T-helper 1 cell treated with Interleukin-12 subunit alpha and Interleukin-12 subunit beta and Interleukin-4 antibody, amounts not matched to agents 30 μg/mL and 1 μg/mL, for 36 hours (primary cell): ENCODE data around the gene CEACAM4.

ENCODE experiments used
- H3K27ac Mint-ChIP-seq: one replicate; pipeline ENCODE4 v1.8.0; 2021; ENCODE audit warnings: mild to moderate bottlenecking, mixed read lengths
- H3K27me3 Mint-ChIP-seq: one replicate; pipeline ENCODE4 v1.8.0; 2021; ENCODE audit warnings: low read depth, mixed read lengths
- H3K36me3 Mint-ChIP-seq: one replicate; pipeline ENCODE4 v1.8.0; 2021; ENCODE audit warnings: low read depth, mixed read lengths
- H3K4me1 Mint-ChIP-seq: one replicate; pipeline ENCODE4 v1.8.0; 2021; ENCODE audit warnings: low read depth, mixed read lengths
- H3K4me3 Mint-ChIP-seq: one replicate; pipeline ENCODE4 v1.8.0; 2021; ENCODE audit warnings: mild to moderate bottlenecking, moderate library complexity, mixed read lengths
- H3K9me3 Mint-ChIP-seq: one replicate; pipeline ENCODE4 v1.8.0; 2021; ENCODE audit warnings: mixed read lengths

The CEACAM4 gene

GRCh38 chr19:41624937-41625336, 1.9 kb downstream of the CEACAM4 start:
- Mint-ChIP-seq H3K9me3 (peaks cover under 1% of the 10 kb centered on the region), H3K4me1 (no peaks in the 10 kb centered on the region), H3K4me3 (no peak overlapping the region), H3K27ac (no peak overlapping the region), H3K27me3 (peaks cover 8% of the 10 kb centered on the region), H3K36me3 (no peaks in the 10 kb centered on the region)

GRCh38 chr19:41624515-41624914, 2.4 kb downstream of the CEACAM4 start:
- H3K27me3 Mint-ChIP-seq, result peaks cover 8% of the 10 kb centered on the region
- H3K4me3 Mint-ChIP-seq, result no peak overlapping the region
- H3K27ac Mint-ChIP-seq, result no peak overlapping the region
- no peaks in the 10 kb centered on the region for H3K36me3 Mint-ChIP-seq
- H3K9me3 Mint-ChIP-seq, result no peaks in the 10 kb centered on the region
- no peaks in the 10 kb centered on the region for H3K4me1 Mint-ChIP-seq

GRCh38 chr19:41623360-41623759, 3.5 kb downstream of the CEACAM4 start:
- H3K4me3 Mint-ChIP-seq, result no peak overlapping the region
- H3K27me3 Mint-ChIP-seq, result peaks cover 8% of the 10 kb centered on the region
- H3K36me3 Mint-ChIP-seq, result no peaks in the 10 kb centered on the region
- H3K4me1 Mint-ChIP-seq, result no peaks in the 10 kb centered on the region
- no peak overlapping the region for H3K27ac Mint-ChIP-seq
- H3K9me3 Mint-ChIP-seq, result no peaks in the 10 kb centered on the region

- no peak overlapping the region for H3K27ac Mint-ChIP-seq
- peaks cover 6% of the 10 kb centered on the region for H3K27me3 Mint-ChIP-seq
- no peak overlapping the region for H3K4me3 Mint-ChIP-seq
- H3K9me3 Mint-ChIP-seq, result no peaks in the 10 kb centered on the region
- H3K36me3 Mint-ChIP-seq, result no peaks in the 10 kb centered on the region
- H3K4me1 Mint-ChIP-seq, result no peaks in the 10 kb centered on the region
Observed at GRCh38 chr19:41621654-41622053, 5.2 kb downstream of the CEACAM4 start.

- Mint-ChIP-seq H3K36me3 (no peaks in the 10 kb centered on the region), H3K4me1 (no peaks in the 10 kb centered on the region), H3K4me3 (no peak overlapping the region), H3K27me3 (peaks cover 2% of the 10 kb centered on the region), H3K27ac (no peak overlapping the region), H3K9me3 (no peaks in the 10 kb centered on the region)
Observed at GRCh38 chr19:41621226-41621625, 5.6 kb downstream of the CEACAM4 start.

GRCh38 chr19:41620171-41620570, 6.7 kb downstream of the CEACAM4 start:
- Mint-ChIP-seq H3K27ac (no peak overlapping the region), H3K27me3 (no peaks in the 10 kb centered on the region), H3K9me3 (no peaks in the 10 kb centered on the region), H3K4me3 (no peak overlapping the region), H3K36me3 (no peaks in the 10 kb centered on the region), H3K4me1 (no peaks in the 10 kb centered on the region)

GRCh38 chr19:41619018-41619556, 7.8 kb downstream of the CEACAM4 start:
- no peaks in the 10 kb centered on the region for H3K9me3 Mint-ChIP-seq
- H3K36me3 Mint-ChIP-seq, result no peaks in the 10 kb centered on the region
- no peaks in the 10 kb centered on the region for H3K4me1 Mint-ChIP-seq
- H3K27ac Mint-ChIP-seq, result no peak overlapping the region
- H3K27me3 Mint-ChIP-seq, result no peaks in the 10 kb centered on the region
- H3K4me3 Mint-ChIP-seq, result no peak overlapping the region

- H3K27me3 Mint-ChIP-seq, result no peaks in the 10 kb centered on the region
Observed at GRCh38 chr19:41617941-41618730, 8.7 kb downstream of the CEACAM4 start.

GRCh38 chr19:41616792-41617621, 9.9 kb downstream of the CEACAM4 start:
- no peaks in the 10 kb centered on the region for H3K36me3 Mint-ChIP-seq
- no peaks in the 10 kb centered on the region for H3K4me1 Mint-ChIP-seq
- peaks cover 3% of the 10 kb centered on the region for H3K27me3 Mint-ChIP-seq
- H3K4me3 Mint-ChIP-seq, result no peak overlapping the region
- H3K9me3 Mint-ChIP-seq, result no peaks in the 10 kb centered on the region
- H3K27ac Mint-ChIP-seq, result no peak overlapping the region

More at GRCh38 chr19:41617941-41618730, 8.7 kb downstream of the CEACAM4 start:
- Mint-ChIP-seq H3K27ac (no peak overlapping the region), H3K4me1 (no peaks in the 10 kb centered on the region), H3K36me3 (no peaks in the 10 kb centered on the region), H3K4me3 (no peak overlapping the region), H3K9me3 (no peaks in the 10 kb centered on the region)

GRCh38 chr19:41615207-41615606, 11.7 kb downstream of the CEACAM4 start:
- no peak overlapping the region for H3K4me3 Mint-ChIP-seq
- peaks cover 11% of the 10 kb centered on the region for H3K27me3 Mint-ChIP-seq
- H3K4me1 Mint-ChIP-seq, result no peaks in the 10 kb centered on the region
- no peak overlapping the region for H3K27ac Mint-ChIP-seq
- H3K36me3 Mint-ChIP-seq, result no peaks in the 10 kb centered on the region
- no peaks in the 10 kb centered on the region for H3K9me3 Mint-ChIP-seq

- H3K27me3 Mint-ChIP-seq, result peaks cover 34% of the 10 kb centered on the region
- no peaks in the 10 kb centered on the region for H3K4me1 Mint-ChIP-seq
- no peak overlapping the region for H3K4me3 Mint-ChIP-seq
- no peaks in the 10 kb centered on the region for H3K36me3 Mint-ChIP-seq
- H3K27ac Mint-ChIP-seq, result no peak overlapping the region
- H3K9me3 Mint-ChIP-seq, result no peaks in the 10 kb centered on the region
Observed at GRCh38 chr19:41612483-41612882, 14.4 kb downstream of the CEACAM4 start.

GRCh38 chr19:41610789-41611188, 16.1 kb downstream of the CEACAM4 start:
- Mint-ChIP-seq H3K9me3 (no peaks in the 10 kb centered on the region), H3K27me3 (peaks cover 34% of the 10 kb centered on the region), H3K4me3 (no peak overlapping the region), H3K27ac (no peak overlapping the region), H3K4me1 (no peaks in the 10 kb centered on the region), H3K36me3 (no peaks in the 10 kb centered on the region)

- no peaks in the 10 kb centered on the region for H3K36me3 Mint-ChIP-seq
- no peak overlapping the region for H3K4me3 Mint-ChIP-seq
- no peaks in the 10 kb centered on the region for H3K4me1 Mint-ChIP-seq
- no peak overlapping the region for H3K27ac Mint-ChIP-seq
- no peaks in the 10 kb centered on the region for H3K9me3 Mint-ChIP-seq
- peaks cover 38% of the 10 kb centered on the region for H3K27me3 Mint-ChIP-seq
Observed at GRCh38 chr19:41607668-41608067, 19.2 kb downstream of the CEACAM4 start.

GRCh38 chr19:41606215-41606837, 20.5 kb downstream of the CEACAM4 start:
- Mint-ChIP-seq H3K4me1 (no peaks in the 10 kb centered on the region), H3K36me3 (no peaks in the 10 kb centered on the region), H3K27me3 (peaks cover 37% of the 10 kb centered on the region), H3K4me3 (no peak overlapping the region), H3K9me3 (no peaks in the 10 kb centered on the region), H3K27ac (no peak overlapping the region)
